ENCODE results near the gene PIGB. TPM values are rescaled to one million over a fixed set of nuclear protein-coding genes. Genes with fewer than 3 reads are reported as not detected.

The PIGB gene
- total RNA-seq, 2 experiments from 2014 or later, result 21.5 to 21.6 TPM

DNA sequence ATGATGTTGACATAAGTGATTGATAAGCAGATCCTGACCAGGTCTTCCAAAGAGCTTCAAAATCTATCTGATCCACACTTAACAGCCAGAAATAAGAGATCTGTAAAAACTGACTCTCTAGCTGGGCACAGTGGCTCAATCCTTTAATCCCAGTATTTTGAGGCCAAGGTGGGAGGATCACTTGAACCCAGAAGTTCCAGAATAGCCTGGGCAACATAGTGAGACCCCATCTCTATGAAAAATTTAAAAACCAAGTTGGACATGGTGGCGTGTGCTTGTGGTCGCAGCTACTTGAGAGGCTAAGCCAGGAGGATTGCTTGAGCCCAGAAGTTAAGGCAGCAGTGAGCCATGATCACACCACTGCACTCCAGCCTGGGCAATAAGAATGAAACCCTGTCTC, 43.6 kb downstream of the PIGB start:
- intact Hi-C loops (cut with DNase I, micrococcal nuclease), result no loop called here
- POLR2A ChIA-PET, result no interaction called here

DNA sequence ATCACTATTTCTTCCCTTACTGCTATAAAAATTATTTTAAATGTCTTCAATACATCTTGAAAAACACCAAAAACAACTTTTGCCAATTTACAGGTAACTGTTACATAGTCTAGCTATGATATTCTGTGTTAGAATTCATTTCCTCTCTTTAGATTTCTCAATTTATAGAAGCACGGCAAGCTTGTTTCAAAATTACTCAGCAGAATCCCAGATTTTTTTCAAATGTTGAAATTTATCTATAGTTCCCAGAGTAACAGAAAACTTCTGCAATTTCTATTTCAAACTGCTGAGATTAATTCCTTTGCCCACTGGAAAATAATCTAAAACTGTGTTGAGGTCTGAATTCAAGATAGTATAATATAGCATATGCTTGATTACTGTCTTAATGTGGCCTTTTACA, 48.0 kb downstream of the PIGB start:
- no peaks in the 10 kb centered on the region for H3K9me3 ChIP-seq (ENCODE audit: control insufficient read depth in 1 of 2, insufficient read depth in 1 of 2, low read length in 2 of 2)
- H3K27ac Mint-ChIP-seq, result no peak overlapping the region
- ChIA-PET CTCF (no interaction called here), POLR2A (interaction anchor here (1.1 kb wide), 1 partner anchor 41 kb away, joined by 4 read pairs; the partner anchor contains the start of genes CCPG1 and PIERCE2)
- intact Hi-C loops (cut with DNase I, micrococcal nuclease), result no loop called here
- no peaks in the 10 kb centered on the region for H3K4me1 ChIP-seq (ENCODE audit: insufficient read depth, low read length)
- ATAC-seq (ENCODE audit: poor library complexity) (no peak), DNase-seq (no peak)
- no peaks in the 10 kb centered on the region for H3K27me3 ChIP-seq (ENCODE audit: control insufficient read depth in 1 of 2, insufficient read depth in 2 of 2, low read length in 2 of 2)
- no peak overlapping the region for H3K27ac ChIP-seq (ENCODE audit: low read depth in 1 of 2, low read length in 2 of 2)
- H3K4me3 ChIP-seq (ENCODE audit: low read length), result no peak overlapping the region
- H3K4me1 Mint-ChIP-seq (ENCODE audit: low read depth), result no peaks in the 10 kb centered on the region
- TF ChIP-seq, protein P1, sequence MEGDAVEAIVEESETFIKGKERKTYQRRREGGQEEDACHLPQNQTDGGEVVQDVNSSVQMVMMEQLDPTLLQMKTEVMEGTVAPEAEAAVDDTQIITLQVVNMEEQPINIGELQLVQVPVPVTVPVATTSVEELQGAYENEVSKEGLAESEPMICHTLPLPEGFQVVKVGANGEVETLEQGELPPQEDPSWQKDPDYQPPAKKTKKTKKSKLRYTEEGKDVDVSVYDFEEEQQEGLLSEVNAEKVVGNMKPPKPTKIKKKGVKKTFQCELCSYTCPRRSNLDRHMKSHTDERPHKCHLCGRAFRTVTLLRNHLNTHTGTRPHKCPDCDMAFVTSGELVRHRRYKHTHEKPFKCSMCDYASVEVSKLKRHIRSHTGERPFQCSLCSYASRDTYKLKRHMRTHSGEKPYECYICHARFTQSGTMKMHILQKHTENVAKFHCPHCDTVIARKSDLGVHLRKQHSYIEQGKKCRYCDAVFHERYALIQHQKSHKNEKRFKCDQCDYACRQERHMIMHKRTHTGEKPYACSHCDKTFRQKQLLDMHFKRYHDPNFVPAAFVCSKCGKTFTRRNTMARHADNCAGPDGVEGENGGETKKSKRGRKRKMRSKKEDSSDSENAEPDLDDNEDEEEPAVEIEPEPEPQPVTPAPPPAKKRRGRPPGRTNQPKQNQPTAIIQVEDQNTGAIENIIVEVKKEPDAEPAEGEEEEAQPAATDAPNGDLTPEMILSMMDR (IDR thresholded peaks at IDR 0.05), result no peak
- H3K27me3 Mint-ChIP-seq, result no peaks in the 10 kb centered on the region
- no peaks in the 10 kb centered on the region for H3K9me3 Mint-ChIP-seq
- H3K36me3 ChIP-seq (ENCODE audit: insufficient read depth, low read length), result peaks cover 30% of the 10 kb centered on the region
- peaks cover 71% of the 10 kb centered on the region for H3K36me3 Mint-ChIP-seq (ENCODE audit: low read depth)
- no peak overlapping the region for H3K4me3 Mint-ChIP-seq

More for the DNA sequence above, 43.6 kb downstream of the PIGB start:
- CTCF ChIA-PET, result interaction anchor here (1.7 kb wide), 1 partner anchor 18 kb away, joined by 5 read pairs; no protein-coding TSS in a partner anchor
- ATAC-seq (ENCODE audit: poor library complexity) (no peak), DNase-seq (no peak)
- peaks cover 23% of the 10 kb centered on the region for H3K36me3 ChIP-seq (ENCODE audit: insufficient read depth, low read length)
- TF ChIP-seq, protein P1 (IDR thresholded peaks at IDR 0.05), result no peak
- H3K27ac ChIP-seq (ENCODE audit: low read depth in 1 of 2, low read length in 2 of 2), result no peak overlapping the region
- Mint-ChIP-seq H3K27me3 (no peaks in the 10 kb centered on the region), H3K9me3 (no peaks in the 10 kb centered on the region), H3K36me3 (ENCODE audit: low read depth) (peaks cover 68% of the 10 kb centered on the region), H3K4me1 (ENCODE audit: low read depth) (no peaks in the 10 kb centered on the region), H3K27ac (no peak overlapping the region), H3K4me3 (no peak overlapping the region)
- H3K9me3 ChIP-seq (ENCODE audit: control insufficient read depth in 1 of 2, insufficient read depth in 1 of 2, low read length in 2 of 2), result no peaks in the 10 kb centered on the region
- no peaks in the 10 kb centered on the region for H3K4me1 ChIP-seq (ENCODE audit: insufficient read depth, low read length)
- no peaks in the 10 kb centered on the region for H3K27me3 ChIP-seq (ENCODE audit: control insufficient read depth in 1 of 2, insufficient read depth in 2 of 2, low read length in 2 of 2)
- no peak overlapping the region for H3K4me3 ChIP-seq (ENCODE audit: low read length)

DNA sequence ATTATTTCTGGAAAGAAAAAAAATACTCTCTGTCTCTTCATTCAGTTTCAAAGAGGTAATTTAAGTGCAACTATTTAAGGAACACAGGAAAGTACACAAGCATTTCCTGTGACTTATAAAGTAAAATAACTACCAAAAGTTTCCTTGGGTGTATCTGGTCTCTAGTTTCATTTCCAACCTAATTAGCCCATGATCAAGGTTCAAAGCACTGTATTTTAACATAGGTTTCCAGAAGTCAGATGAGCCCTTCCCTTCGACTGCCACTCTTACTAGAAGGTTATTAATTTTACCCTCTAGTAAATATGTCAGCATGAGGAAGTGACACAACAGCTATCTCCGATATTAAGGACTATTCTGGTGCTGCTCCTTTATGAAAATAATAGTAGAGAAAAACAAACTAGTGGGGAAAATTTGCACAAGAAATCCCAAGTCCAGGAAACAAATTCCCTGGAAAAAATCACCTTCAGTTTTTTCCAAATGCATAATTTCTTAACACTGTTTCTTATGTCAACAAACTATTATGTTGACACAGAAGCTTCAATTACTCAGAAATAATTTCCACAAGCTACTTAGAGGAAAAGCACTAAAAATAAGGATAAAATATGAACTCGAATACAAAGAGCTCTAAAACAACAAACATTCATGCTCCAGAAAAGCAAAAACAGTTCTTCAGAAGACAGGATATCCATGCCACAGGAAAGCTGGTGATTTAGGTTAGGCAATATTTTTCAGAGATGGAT, 53.8 kb downstream of the PIGB start:
- TF ChIP-seq, protein P1 (IDR thresholded peaks at IDR 0.05), result no peak
- ChIA-PET CTCF (no interaction called here), POLR2A (interaction anchor here (1.1 kb wide), 1 partner anchor 35 kb away, joined by 3 read pairs; the partner anchor contains the start of gene CCPG1)
- intact Hi-C loops (cut with DNase I, micrococcal nuclease), result no loop called here
- no peak overlapping the region for H3K27ac Mint-ChIP-seq
- peaks cover 42% of the 10 kb centered on the region for H3K36me3 ChIP-seq (ENCODE audit: insufficient read depth, low read length)
- H3K4me1 ChIP-seq (ENCODE audit: insufficient read depth, low read length), result no peaks in the 10 kb centered on the region
- no peak overlapping the region for H3K4me3 Mint-ChIP-seq
- no peaks in the 10 kb centered on the region for H3K9me3 Mint-ChIP-seq
- no peaks in the 10 kb centered on the region for H3K27me3 ChIP-seq (ENCODE audit: control insufficient read depth in 1 of 2, insufficient read depth in 2 of 2, low read length in 2 of 2)
- H3K4me1 Mint-ChIP-seq (ENCODE audit: low read depth), result peaks cover 8% of the 10 kb centered on the region
- ATAC-seq (ENCODE audit: poor library complexity), result no peak
- DNase-seq, result no peak
- H3K27ac ChIP-seq (ENCODE audit: low read depth in 1 of 2, low read length in 2 of 2), result no peak overlapping the region
- H3K27me3 Mint-ChIP-seq, result no peaks in the 10 kb centered on the region
- H3K9me3 ChIP-seq (ENCODE audit: control insufficient read depth in 1 of 2, insufficient read depth in 1 of 2, low read length in 2 of 2), result no peaks in the 10 kb centered on the region
- no peak overlapping the region for H3K4me3 ChIP-seq (ENCODE audit: low read length)
- peaks cover 87% of the 10 kb centered on the region for H3K36me3 Mint-ChIP-seq (ENCODE audit: low read depth)
